Fibroblast of villous mesenchyme (primary cell): Measurements from ENCODE around the gene FAM111B. TPM values are rescaled to one million over a fixed set of nuclear protein-coding genes. Genes with fewer than 3 reads are reported as not detected.

Source experiments
- DNase-seq: peaks from one replicate; pipeline ENCODE4 v3.0.0-alpha.2; 2010; ENCODE audit warnings: low read depth
- H3K4me3 ChIP-seq: 2 replicates; pipeline ENCODE4 v1.5.1; 2011; ENCODE audit warnings: low read depth, mild to moderate bottlenecking, low read length
- total RNA-seq: library from RNA; depleted of rRNA; stranded (reverse); fragments of >200 nt; gene quantifications from 2 replicates; pipeline ENCODE4 v1.2.3, GENCODE V29; 2012
- TF ChIP-seq, protein P1 (sequence below): IDR thresholded peaks from 2 replicates; pipeline ENCODE4 v1.5.1; 2012; ENCODE audit warnings: low read depth, mild to moderate bottlenecking, low read length; ENCODE audit not compliant: insufficient read depth

FAM111B gene
- total RNA-seq, 1 donor, result 12.1 TPM

DNA sequence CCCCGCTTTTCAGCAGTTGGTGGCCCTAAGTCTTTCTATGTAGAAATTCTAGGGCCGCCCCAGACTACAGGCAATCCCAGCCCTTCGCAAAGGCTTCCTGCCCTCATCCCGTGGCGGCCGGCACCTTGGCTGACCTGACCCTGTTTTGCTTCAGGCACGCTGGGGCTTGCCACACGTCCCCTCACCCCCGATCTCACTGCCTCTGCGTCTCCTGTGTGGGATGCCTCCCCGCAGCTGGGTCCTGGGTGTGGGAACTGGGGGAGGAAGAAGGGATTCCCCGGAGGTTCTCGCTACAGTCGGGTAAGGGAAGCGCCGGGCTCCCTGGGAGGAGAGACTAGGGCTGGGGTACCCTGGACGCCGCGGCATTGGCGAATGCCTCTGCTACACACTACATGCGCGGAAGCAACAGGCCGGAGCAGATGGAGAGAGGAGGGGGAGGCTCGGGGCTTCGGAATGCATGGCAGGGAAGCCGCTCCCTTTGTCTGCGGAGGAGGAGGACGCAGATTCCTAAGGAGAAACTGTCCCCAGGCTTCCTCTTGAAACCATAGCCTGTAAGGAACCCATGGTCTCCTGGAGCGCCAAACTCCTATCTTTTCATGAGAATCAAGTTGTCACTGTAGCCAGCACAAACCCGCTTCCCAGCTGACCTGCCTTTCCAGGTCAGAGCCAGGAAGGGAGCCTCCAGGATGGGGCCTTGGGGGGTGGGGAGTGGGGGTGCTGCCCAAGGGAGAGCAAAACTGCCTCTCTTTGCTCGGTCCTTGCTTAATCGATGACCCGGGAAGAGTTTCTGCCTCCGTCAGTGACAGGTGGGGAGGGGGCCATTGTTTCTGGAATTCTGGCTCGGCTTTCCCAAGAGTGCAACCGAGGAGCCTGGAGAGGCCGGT lies 66.3 kb downstream of the FAM111B start:
- TF ChIP-seq, protein P1, sequence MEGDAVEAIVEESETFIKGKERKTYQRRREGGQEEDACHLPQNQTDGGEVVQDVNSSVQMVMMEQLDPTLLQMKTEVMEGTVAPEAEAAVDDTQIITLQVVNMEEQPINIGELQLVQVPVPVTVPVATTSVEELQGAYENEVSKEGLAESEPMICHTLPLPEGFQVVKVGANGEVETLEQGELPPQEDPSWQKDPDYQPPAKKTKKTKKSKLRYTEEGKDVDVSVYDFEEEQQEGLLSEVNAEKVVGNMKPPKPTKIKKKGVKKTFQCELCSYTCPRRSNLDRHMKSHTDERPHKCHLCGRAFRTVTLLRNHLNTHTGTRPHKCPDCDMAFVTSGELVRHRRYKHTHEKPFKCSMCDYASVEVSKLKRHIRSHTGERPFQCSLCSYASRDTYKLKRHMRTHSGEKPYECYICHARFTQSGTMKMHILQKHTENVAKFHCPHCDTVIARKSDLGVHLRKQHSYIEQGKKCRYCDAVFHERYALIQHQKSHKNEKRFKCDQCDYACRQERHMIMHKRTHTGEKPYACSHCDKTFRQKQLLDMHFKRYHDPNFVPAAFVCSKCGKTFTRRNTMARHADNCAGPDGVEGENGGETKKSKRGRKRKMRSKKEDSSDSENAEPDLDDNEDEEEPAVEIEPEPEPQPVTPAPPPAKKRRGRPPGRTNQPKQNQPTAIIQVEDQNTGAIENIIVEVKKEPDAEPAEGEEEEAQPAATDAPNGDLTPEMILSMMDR, result no peak
- DNase-seq, result peak; percentile 47
- peak overlapping the region; percentile 72 for H3K4me3 ChIP-seq

DNA sequence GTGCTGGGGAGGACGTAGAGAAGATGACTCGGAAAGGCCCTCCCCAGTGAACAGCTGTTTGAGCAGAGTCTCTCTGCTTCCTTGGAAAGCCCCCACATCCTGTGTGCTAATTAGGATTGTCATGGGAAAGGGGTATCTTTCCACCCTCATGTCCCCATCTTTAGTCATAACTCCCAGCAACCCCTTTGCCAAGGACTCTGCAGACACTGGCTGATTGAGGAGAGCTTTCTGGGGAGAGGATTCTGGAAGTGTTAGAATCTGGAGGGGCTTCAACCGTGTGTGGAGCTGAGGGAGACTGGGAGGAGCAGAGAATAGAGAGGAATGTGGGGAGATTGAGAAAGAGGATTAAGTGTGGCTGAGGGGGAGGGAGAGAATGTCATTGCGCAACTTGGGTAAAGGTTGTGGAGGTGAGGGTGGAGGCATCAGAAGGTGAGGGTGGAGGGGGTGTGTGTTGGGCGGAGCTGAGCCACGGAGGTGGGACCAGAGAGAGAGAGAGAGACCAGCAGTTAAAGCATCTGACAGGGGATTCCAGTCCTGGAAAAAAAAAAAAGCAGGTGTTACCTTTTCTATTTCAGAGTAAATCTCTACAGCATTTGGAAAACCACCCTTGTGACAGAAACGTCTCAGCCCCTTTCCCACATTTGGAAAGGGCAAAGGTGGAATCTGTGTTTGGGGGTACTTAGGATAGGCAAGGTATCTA lies 67.1 kb downstream of the FAM111B start:
- TF ChIP-seq, protein P1, result no peak
- peak overlapping the region; percentile 72 for H3K4me3 ChIP-seq
- peak; percentile 60 for DNase-seq

DNA sequence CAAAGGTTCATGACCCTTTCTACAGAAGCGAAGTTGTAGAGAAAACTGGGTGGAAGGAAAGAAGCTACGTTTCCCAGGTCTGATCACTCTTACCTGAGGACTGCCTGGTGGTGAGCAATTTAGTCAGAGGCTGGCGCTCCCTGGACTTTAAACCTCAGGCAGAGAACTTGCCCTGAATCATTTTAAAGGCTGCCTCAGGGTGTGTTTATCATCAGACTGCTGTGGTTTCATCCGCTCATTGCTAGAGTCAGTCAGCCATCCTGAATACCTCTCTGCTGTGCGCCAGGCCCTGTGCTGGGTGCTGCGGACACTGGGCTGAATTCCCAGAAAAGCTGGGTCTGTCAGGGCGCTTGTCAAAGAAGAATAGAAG lies 67.6 kb downstream of the FAM111B start:
- H3K4me3 ChIP-seq, result no peak overlapping the region
- peak; percentile 55 for DNase-seq

DNA sequence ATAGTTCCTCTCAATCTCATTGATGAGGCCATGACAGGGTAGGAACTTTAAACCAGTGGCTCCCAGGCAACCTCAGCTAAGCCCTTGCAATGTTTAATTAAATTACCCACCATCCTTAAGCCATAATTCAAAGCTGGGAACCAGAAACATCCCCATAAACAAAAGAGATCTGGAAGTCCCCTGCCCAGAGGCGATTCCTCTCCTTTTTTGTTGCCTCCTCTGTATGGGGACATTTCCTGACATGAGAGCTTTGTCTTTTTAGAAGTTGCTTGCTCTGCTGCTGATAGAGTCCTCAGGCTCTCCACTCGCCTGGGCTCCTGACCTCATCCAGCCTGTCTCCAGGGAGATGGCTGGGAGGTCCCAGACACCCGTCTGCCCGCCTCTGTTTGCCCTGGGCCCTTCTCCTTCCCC lies 68.1 kb downstream of the FAM111B start:
- DNase-seq, result no peak
- TF ChIP-seq, protein P1, result no peak
- no peak overlapping the region for H3K4me3 ChIP-seq

More for the DNA sequence above, 67.6 kb downstream of the FAM111B start:
- TF ChIP-seq, protein P1, result no peak

DNA sequence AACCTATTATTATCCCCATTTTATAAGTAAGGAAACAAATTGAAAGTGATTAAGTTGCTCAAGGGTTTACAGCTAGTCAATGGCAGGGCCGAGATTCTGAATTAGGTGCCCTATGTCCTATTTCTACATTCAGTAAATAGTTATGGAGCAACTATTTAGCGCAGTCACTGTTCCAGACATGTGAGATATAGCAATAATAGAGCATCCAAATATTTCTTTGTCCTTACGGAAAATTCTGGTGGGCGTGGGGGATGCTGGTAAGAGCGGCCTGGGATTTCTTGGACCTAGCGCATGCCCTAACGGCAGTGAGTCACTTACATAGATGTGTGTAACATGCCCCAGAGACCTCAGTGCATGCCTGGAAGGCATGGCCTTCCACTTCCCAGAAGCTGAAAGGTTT lies 69.3 kb downstream of the FAM111B start:
- no peak overlapping the region for H3K4me3 ChIP-seq
- DNase-seq, result no peak
- TF ChIP-seq, protein P1, result no peak

Other genes with a start within 250 kb of the FAM111B start
- gene GLYATL1, start 167.7 kb upstream of the FAM111B start, total RNA-seq, result under 0.01 TPM in 1 of 2 replicates, not detected in the other
- not detected in 2 replicates for gene GLYATL1B, start 20.9 kb upstream of the FAM111B start, total RNA-seq
- 37.0 and 60.0 TPM in 2 replicates for gene FAM111A, start 35.6 kb downstream of the FAM111B start, total RNA-seq
- 2.3 and 4.7 TPM in 2 replicates for gene DTX4, start 64.9 kb downstream of the FAM111B start, total RNA-seq
- not detected in 2 replicates for gene MPEG1, start 105.7 kb downstream of the FAM111B start, total RNA-seq